NOMO-1 treated with DMSO at 0.1 percent for 48 hours (cell line): Measurements from ENCODE around the gene CPT1B.
"Not testable (repeated sequence)": the region's sequence is repeated elsewhere in the genome, so short reads cannot be mapped to it uniquely, and the experiment has no call there.

Source experiments
- DNase-seq: peaks from one replicate; lab custom pipeline; 2025; ENCODE audit not compliant: unreplicated experiment; lab: John Stamatoyannopoulos, UW

The CPT1B gene

DNA sequence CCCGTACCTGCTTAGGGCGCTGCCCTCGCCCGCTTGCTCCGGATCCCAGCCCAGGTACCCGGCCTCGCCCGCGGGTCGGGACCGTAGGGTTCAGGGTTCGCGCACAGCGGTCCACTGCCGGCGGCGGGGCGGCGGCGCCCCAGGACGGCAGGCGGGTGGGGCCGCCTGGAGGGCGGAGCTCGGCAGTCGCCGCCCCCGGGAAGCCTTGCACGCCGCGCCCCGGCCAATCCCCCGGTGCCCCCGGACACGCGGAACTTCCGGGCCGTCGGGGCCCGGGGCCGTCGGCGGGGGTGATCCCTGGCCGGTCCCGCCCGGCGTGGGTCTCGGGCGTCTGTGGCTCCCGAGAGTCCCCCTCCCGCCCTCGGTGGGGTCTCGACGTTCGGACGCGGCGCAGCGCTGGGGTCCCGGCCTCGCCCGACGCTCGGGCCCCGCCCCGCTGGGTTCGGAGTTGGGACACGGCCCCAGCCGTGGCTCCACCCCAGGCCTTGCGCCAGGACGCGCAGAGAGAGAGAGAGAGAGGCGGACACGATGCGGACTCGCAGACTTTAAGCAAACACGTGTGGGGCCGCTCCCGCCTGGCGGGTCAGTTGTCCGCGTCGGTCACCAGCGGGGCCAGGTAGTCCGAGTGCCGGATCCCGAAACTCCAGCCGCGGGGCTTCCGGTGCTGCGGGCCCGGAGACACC lies 48.2 kb downstream of the CPT1B start, which contains the start of gene TYMP:
Gene TYMP (minus strand): TSS at position 116 of the 683 bp plus-strand sequence. CDS start 303 bp downstream, outside the sequence.
- peak; percentile 87 for DNase-seq

DNA sequence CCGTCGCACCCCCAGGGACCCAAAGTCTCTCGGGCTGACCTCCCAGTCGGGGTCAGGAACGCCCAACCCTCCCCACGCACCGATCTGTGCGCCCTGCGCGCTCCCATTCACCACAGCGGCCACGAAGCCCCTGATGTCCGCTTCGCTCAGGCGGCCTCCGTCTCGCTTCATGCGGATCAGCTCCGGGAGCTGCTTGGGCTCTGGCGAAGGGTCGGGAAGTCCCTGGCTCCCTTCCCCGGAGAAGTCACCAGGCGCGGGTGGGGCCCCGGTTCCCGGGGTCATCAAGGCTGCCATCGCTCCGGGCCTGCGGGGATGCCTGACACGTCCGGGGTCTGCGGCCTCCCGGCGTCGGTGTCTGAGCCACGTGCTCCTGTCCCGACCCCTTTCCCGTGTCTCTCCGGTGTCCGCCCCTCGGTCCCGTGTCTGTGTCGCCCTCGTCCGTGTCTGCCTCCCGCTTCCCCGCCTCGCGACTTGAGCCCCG lies 48.8 kb downstream of the CPT1B start:
- DNase-seq: peak; percentile 47

DNA sequence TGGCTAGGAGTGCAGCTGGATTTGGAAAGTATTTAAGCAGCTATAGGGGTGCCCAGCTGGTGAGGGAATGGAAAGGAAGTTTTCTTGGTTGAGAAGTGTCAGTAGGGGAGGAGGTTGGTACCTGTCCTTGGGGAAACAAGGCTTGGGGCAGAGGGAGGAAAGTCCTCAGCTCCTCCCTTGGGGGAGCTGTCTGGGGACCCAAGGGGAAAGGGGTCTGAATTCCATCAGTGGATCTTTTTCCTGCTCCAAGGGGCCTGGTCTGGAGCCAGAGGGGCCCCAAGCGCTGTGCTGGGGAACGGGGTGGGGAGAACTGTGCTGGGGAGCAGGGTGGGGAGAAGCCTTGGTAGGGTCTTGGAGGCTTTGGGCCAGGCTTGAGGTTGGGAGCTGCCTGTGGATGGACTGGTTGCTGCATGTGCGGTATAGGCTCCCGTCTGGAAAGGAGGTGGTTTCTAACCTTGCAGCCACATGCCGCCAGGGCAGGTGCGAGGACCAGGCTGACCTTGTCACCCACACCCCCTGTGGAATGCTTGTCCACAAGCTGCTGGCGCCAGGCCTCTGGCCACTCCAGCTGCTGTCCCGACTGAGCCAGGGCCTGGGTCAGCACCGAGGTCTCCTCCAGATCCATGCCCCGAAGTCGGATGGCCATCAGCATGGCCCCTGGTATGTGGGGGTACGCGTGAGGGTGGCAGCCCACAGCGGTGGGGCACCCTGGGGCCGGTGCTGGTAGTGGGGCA lies 49.4 kb downstream of the CPT1B start:
- no peak for DNase-seq

DNA sequence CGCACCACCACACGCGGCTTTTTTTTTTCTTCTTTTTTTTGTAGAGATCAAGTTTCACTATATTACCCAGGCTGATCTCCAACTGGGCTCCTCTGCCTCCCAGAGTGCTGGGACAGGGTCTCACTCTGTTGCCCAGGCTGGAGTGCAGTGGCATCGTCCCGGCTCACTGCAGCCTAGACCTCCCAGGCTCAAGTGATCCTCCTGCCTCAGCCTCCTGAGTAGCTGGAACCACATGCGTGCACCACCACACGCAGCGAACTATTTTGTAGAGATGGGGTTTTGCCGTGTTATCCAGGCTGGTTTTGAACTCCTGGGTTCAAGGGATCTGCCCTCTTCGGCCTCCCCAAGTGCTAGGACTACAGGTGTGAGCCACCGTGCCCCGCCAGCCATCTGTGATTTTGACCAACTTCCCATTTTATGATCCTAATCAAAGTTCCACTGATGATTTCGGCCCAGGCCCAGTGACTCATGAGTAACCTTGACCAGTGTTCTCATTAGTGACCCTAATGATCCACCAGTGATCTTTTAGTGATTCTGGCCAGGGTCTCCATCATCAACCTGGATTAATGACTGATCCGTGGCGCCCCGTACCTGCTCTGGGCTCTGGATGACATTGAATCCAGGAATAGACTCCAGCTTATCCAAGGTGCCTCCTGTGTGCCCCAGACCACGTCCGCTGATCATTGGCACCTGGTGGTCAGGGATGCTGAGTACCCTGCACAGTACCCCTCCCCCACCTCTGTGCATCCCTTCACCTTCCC lies 50.1 kb downstream of the CPT1B start:
- no peak for DNase-seq

- peak; percentile 86 for DNase-seq
Measured at GRCh38 chr22:50526834-50527801, 51.1 kb downstream of the CPT1B start.

GRCh38 chr22:50526108-50526833 lies 52.0 kb downstream of the CPT1B start:
- DNase-seq: peak; percentile 74

GRCh38 chr22:50525858-50526107 lies 52.4 kb downstream of the CPT1B start:
- no peak for DNase-seq

DNA sequence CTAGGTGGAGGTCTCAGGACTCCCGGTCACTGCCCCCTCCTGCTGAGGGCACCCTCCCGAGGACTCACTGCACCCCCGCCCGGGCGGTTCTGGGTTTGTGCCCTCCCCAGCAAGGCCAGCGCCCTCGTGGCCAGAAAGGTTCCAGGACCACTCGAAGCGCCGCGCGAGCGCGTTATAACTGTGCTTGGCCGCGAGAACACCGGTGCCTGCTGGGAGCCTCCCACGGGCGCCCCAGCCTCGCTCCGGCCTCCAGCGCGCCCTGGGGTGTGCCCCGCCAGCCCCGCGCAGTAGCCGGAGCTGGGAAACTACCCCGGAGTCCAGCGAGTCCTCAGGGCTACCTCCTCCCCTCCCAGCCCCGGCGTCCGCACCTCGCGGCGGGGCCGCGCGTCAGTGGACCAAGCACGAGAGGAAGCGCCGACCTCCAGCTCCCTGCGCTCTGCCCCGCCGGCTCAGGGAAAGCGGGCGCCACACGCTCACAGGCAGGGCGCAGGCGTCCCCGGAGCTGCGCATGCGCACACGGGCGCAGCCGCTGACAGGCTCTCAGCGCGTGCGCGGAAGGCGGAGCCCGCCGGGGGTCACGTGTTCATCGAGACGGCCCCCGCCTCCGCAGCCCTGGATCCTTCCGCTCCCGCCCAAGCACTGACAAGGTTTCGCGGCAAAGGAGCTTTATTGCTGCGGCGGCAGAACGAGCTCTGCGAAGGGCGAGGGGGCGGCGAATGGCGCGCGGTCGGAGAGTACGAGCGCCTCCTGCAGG lies 52.9 kb downstream of the CPT1B start, which contains the start of gene SCO2:
Gene SCO2 (minus strand): TSS at position 495 of the 754 bp plus-strand sequence. CDS start 1,187 bp downstream, outside the sequence.
- peak; percentile 94 for DNase-seq

GRCh38 chr22:50524676-50525103 lies 53.5 kb downstream of the CPT1B start:
- peak; percentile 53 for DNase-seq

DNA sequence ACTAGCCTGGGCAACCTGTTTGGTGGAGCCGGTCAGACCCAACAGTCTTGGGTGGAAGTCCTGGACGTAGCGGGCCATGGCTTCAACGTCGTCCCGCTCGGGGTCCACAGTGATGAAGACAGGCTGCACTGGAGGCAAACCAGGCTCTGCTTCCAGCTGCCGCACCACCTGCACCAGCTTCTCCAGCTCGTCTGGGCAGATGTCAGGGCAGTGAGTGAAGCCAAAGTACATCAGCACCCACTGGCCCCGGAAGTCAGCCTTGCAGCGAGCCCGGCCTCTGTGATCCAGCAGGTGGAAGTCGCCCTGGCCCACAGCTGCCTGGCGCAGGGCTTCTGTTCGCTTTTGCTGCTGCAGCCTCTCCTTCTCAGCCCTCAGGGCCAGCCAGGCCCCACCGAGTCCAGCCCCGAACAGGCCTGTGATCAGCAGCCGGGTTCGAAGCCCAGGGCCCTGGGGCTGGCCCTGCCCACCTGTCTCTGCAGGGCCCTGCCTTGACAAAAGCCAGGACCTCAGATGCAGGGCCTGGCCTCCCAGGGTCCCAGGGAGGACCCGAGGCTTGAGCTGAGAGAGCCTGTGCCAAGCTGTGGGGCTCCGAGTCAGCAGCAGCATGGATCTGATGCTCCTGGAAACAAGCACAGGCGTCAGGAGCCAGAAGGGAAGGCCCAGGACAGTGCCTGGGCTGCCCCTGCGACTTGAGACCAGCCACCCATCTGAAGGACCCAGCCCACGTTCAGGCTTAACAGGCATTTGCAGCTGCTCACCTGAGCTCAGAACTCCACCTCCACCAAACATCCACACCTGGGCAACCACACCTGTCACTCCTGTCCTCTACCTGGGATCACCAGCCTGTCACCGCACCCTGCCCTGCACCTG lies 54.2 kb downstream of the CPT1B start:
- no peak for DNase-seq

GRCh38 chr22:50523458-50523805 lies 54.8 kb downstream of the CPT1B start:
- no peak for DNase-seq

DNA sequence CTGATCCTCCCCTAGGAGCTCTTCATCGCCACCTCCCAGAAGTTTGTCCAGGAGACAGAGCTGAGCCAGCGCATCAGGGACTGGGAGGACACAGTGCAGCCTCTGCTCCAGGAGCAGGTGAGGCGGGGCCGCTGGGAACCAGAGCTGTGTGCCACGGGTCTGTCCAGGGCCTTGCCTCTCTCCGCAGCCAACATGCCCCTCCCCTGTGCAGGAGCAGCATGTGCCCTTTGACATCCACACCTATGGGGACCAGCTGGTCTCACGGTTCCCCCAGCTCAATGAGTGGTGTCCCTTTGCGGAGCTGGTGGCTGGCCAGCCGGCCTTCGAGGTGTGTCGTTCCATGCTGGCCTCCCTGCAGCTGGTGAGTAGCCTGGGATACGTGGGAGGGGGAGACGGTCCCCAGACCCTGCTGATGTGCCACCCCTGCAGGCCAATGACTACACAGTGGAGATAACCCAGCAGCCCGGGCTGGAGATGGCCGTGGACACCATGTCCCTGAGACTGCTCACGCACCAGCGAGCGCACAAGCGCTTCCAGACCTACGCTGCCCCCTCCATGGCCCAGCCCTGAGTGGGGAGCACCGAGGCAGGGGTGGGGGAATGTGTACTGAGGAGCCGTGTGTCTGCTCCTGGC lies 55.3 kb downstream of the CPT1B start:
- no peak for DNase-seq

GRCh38 chr22:50522208-50522805 lies 55.9 kb downstream of the CPT1B start:
- DNase-seq: no peak

- DNase-seq: no peak
Measured at GRCh38 chr22:50521710-50522109, 56.5 kb downstream of the CPT1B start.

DNA sequence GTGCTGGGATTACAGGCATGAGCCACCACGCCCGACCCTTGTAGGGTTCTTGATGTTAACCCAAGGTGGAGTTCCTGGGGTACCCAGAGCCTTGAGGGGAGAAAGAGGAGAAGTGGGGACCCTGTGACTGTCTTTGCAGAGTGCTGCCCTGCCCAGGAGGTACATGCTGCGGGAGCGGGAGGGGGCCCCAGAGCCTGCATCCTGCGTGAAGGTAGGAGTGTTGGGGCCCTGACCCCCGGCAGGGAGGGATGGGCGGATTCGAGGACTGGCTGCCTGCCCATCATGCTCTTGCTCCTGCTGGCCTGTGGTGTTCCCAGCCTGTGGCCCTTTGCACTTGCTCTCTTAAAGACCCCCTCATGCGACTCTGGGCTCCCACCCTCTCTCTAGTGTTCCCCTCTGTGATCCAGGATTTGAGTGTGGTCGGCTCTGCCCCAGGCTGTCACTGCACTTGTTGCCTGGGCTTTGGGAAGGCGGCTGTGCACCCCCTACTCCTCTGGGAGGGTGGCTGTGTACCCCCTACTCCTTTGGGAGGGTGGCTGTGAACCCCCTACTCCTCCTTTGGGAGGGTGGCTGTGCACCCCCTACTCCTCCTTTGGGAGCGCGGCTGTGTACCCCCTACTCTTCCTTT lies 57.3 kb downstream of the CPT1B start:
- no peak for DNase-seq

DNA sequence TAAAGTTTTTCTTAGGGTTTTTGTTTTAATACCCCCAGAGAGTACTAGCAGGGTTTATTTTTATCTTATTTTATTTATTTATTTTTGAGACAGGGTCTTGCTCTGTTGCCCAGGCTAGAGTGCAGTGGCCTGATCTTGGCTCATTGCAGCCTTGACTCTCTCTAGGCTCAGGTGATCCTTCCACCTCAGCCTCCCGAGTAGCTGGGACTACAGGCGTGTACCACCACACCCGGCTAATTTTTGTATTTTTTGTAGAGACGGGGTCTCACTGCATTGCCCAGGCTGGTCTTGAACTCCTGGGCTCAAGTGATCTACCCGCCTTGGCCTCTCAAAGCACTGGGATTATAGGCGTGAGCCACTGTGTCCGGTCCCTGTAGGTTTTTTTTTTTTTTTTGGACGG lies 58.0 kb downstream of the CPT1B start:
- DNase-seq: not testable (repeated sequence)

- DNase-seq: no peak
Measured at GRCh38 chr22:50519151-50519550, 59.1 kb downstream of the CPT1B start.
